Inferior parietal cortex (tissue), 1 donor: ENCODE measurements around the gene OR10H2.
"Not testable (repeated sequence)": the region's sequence is repeated elsewhere in the genome, so short reads cannot be mapped to it uniquely, and the experiment has no call there.

Experiments used
- DNase-seq: peaks from one replicate; pipeline ENCODE4 v3.0.0-alpha.2; 2016; ENCODE audit errors: extremely low spot score

The OR10H2 gene

GRCh38 chr19:15769586-15769985, 41.8 kb downstream of the OR10H2 start:
- no peak for DNase-seq

- DNase-seq, result not testable (repeated sequence)
These were observed 46.3 kb downstream of the OR10H2 start for GRCh38 chr19:15774159-15774558.

- no peak for DNase-seq
These were observed 47.4 kb downstream of the OR10H2 start for GRCh38 chr19:15775249-15775648.

GRCh38 chr19:15776264-15776663, 48.4 kb downstream of the OR10H2 start:
- no peak for DNase-seq

GRCh38 chr19:15776991-15777970, 49.5 kb downstream of the OR10H2 start:
- no peak for DNase-seq
